SK-N-SH treated with all-trans-retinoic acid at 6 μM for 48 hours (cell line): ENCODE data around the gene KRTAP5-10.
"Not testable (repeated sequence)": the region's sequence is repeated elsewhere in the genome, so short reads cannot be mapped to it uniquely, and the experiment has no call there.

Experiments used
- ATAC-seq: fragments of 200-7000 bp; cut with Tn5 transposase; 3 replicates; pipeline ENCODE4 v1.9.1; 2020; ENCODE audit warnings: mild to moderate bottlenecking, moderate library complexity
- ARNTL ChIP-seq: fragments of 450-650 bp; formaldehyde crosslinking; IDR thresholded peaks from 2 replicates; pipeline ENCODE4 v1.5.0; 2020; ENCODE audit warnings: low read depth, mild to moderate bottlenecking, moderate library complexity, borderline replicate concordance
- BACH2 ChIP-seq: fragments of 250-450 bp; sonication (Bioruptor Pico); IDR thresholded peaks from 2 replicates; pipeline ENCODE4 v1.9.0; 2021; ENCODE audit warnings: mild to moderate bottlenecking, borderline replicate concordance
- CSDC2 ChIP-seq: fragments of 250-450 bp; sonication (Bioruptor Pico); IDR thresholded peaks from 2 replicates; pipeline ENCODE4 v1.5.0; 2020; ENCODE audit warnings: mild to moderate bottlenecking, moderate library complexity
- ESRRG ChIP-seq: fragments of 250-450 bp; sonication (Bioruptor Pico); IDR thresholded peaks from 2 replicates; pipeline ENCODE4 v1.6.1; 2021; ENCODE audit warnings: mild to moderate bottlenecking
- GLIS3 ChIP-seq: fragments of 250-450 bp; sonication (Bioruptor Pico); IDR thresholded peaks from 2 replicates; pipeline ENCODE4 v1.5.0; 2020; ENCODE audit warnings: mild to moderate bottlenecking, moderate library complexity
- ISL1 ChIP-seq: fragments of 250-450 bp; sonication (Bioruptor Pico); IDR thresholded peaks from 2 replicates; pipeline ENCODE4 v2.1.2; 2022; ENCODE audit warnings: mild to moderate bottlenecking, moderate library complexity
- OSR1 ChIP-seq: fragments of 250-450 bp; sonication (Bioruptor Pico); IDR thresholded peaks from 2 replicates; pipeline ENCODE4 v1.8.0; 2022; ENCODE audit warnings: moderate library complexity, mild to moderate bottlenecking, inconsistent platforms
- PPARA ChIP-seq: fragments of 250-450 bp; sonication (Bioruptor Pico); IDR thresholded peaks from 2 replicates; pipeline ENCODE4 v1.5.0; 2020; ENCODE audit warnings: mild to moderate bottlenecking, borderline replicate concordance
- RARB ChIP-seq: fragments of 250-450 bp; sonication (Bioruptor Pico); IDR thresholded peaks from 2 replicates; pipeline ENCODE4 v1.8.0; 2021; ENCODE audit warnings: mild to moderate bottlenecking, moderate library complexity
- SNAI2 ChIP-seq: fragments of 250-450 bp; sonication (Bioruptor Pico); IDR thresholded peaks from 2 replicates; pipeline ENCODE4 v1.5.0; 2020; ENCODE audit warnings: mild to moderate bottlenecking, moderate library complexity
- TCF4 ChIP-seq: fragments of 250-450 bp; sonication (Bioruptor Pico); IDR thresholded peaks from 2 replicates; pipeline ENCODE4 v1.8.0; 2021; ENCODE audit warnings: mild to moderate bottlenecking, moderate library complexity, borderline replicate concordance
- TOX ChIP-seq: fragments of 250-450 bp; sonication (Bioruptor Pico); IDR thresholded peaks from 2 replicates; pipeline ENCODE4 v1.8.0; 2021; ENCODE audit warnings: mild to moderate bottlenecking, moderate library complexity, borderline replicate concordance
- ZC3H10 ChIP-seq: fragments of 250-450 bp; sonication (Bioruptor Pico); IDR thresholded peaks from 2 replicates; pipeline ENCODE4 v1.5.1; 2021; ENCODE audit warnings: mild to moderate bottlenecking, moderate library complexity
- ZFP3 ChIP-seq: fragments of 250-450 bp; sonication (Bioruptor Pico); IDR thresholded peaks from 2 replicates; pipeline ENCODE4 v1.5.0; 2020; ENCODE audit warnings: mild to moderate bottlenecking, moderate library complexity
- ZFP30 ChIP-seq: fragments of 450-650 bp; formaldehyde crosslinking; IDR thresholded peaks from 2 replicates; pipeline ENCODE4 v1.5.0; 2022; ENCODE audit warnings: mild to moderate bottlenecking, moderate library complexity
- ZNF565 ChIP-seq: fragments of 450-650 bp; formaldehyde crosslinking; conservative IDR thresholded peaks from 2 replicates; pipeline ENCODE4 v1.5.0; 2020; ENCODE audit warnings: low read depth, mild to moderate bottlenecking, moderate library complexity
- ZNF70 ChIP-seq: fragments of 450-650 bp; formaldehyde crosslinking; IDR thresholded peaks from 2 replicates; pipeline ENCODE4 v1.5.0; 2020; ENCODE audit warnings: mild to moderate bottlenecking, moderate library complexity
- TF ChIP-seq, protein P1 (sequence below): fragments of 250-450 bp; sonication (Bioruptor Pico); IDR thresholded peaks from 2 replicates; pipeline ENCODE4 v1.8.0; 2021; ENCODE audit warnings: low read depth, mild to moderate bottlenecking, moderate library complexity, borderline replicate concordance
- TF ChIP-seq, protein P2 (sequence below): fragments of 250-450 bp; sonication (Bioruptor Pico); IDR thresholded peaks from 2 replicates; pipeline ENCODE4 v1.5.1; 2020; ENCODE audit warnings: low read depth, mild to moderate bottlenecking, moderate library complexity
- TF ChIP-seq, protein P3 (sequence below): fragments of 250-450 bp; sonication (Bioruptor Pico); IDR thresholded peaks from 2 replicates; pipeline ENCODE4 v1.5.0; 2020; ENCODE audit warnings: mild to moderate bottlenecking, moderate library complexity
- TF ChIP-seq, protein P4 (sequence below): fragments of 250-450 bp; sonication (Bioruptor Pico); IDR thresholded peaks from 2 replicates; pipeline ENCODE4 v1.8.0; 2020; ENCODE audit warnings: mild to moderate bottlenecking, moderate library complexity, borderline replicate concordance
- TF ChIP-seq, protein P5 (sequence below): fragments of 250-450 bp; sonication (Bioruptor Pico); IDR thresholded peaks from 2 replicates; pipeline ENCODE4 v1.5.1; 2021; ENCODE audit warnings: mild to moderate bottlenecking, moderate library complexity

KRTAP5-10 gene

DNA sequence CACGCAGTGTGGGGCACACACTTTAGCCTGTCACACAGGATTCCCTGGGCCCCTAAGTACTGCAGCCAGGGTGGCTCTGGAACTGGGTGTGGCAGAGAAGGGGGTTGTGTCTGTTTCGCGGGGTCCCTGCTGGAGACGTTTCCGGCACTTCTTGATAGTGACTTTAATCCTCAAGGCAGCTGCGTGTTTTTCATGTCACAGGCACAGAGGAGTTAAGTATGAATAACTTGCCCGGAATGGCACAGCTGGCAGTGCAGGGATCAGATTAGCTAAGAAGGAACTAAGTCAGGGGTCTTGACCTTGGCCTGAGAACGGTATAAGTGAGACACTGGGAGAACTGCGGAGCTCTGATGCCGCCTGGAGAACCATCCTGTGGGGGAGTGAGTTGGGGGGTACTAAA is 45.8 kb upstream of the KRTAP5-10 start:
- no peak for TF ChIP-seq ZC3H10 (CRISPR knock-in tag)
- TF ChIP-seq, protein P1, sequence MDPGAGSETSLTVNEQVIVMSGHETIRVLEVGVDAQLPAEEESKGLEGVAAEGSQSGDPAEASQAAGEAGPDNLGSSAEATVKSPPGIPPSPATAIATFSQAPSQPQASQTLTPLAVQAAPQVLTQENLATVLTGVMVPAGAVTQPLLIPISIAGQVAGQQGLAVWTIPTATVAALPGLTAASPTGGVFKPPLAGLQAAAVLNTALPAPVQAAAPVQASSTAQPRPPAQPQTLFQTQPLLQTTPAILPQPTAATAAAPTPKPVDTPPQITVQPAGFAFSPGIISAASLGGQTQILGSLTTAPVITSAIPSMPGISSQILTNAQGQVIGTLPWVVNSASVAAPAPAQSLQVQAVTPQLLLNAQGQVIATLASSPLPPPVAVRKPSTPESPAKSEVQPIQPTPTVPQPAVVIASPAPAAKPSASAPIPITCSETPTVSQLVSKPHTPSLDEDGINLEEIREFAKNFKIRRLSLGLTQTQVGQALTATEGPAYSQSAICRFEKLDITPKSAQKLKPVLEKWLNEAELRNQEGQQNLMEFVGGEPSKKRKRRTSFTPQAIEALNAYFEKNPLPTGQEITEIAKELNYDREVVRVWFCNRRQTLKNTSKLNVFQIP (CRISPR knock-in tag) = no peak
- no peak for ATAC-seq

DNA sequence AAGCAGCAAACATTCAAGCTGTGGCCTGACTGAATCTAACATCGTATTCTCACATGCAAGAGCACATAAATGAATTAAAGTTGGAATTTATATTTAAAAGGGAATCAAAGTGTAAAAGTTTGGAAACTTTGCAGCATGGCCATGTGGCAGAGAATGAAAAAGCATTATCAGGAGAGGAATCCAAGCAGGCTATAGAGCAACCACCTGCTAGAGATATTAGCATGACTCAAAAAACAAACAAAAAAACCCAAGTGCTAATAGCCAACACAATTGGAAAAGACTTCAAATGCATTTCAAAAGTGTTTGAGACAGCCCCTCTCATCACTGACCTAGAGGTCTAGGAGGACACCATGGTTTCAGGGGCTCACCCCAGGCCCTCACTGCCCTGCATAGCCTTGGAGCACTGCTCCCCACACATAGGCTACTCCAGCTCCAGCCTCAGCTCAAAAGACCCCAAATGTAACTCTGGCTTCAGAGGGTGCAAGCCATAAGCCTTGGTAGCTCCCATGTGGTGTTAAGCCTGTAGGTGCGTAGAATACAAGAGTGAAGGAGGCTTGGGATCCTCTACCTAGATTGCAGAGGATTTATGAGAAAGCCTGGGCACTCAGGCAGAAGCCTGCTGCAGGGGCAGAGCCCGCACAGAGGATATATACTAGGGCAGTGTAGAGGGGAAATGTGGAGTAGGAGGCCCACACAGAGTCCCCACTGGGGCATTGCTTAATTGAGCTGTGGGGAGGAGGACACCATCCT is 40.0 kb upstream of the KRTAP5-10 start:
- no peak for ATAC-seq
- TF ChIP-seq PPARA (no peak), RARB (no peak), OSR1 (CRISPR knock-in tag) (no peak), ARNTL (CRISPR knock-in tag) (no peak), ZFP3 (CRISPR knock-in tag) (no peak), GLIS3 (CRISPR knock-in tag) (no peak), ZNF565 (CRISPR knock-in tag) (no peak), ZNF70 (CRISPR knock-in tag) (no peak), TOX (CRISPR knock-in tag) (no peak), ESRRG (no peak), CSDC2 (no peak), BACH2 (CRISPR knock-in tag) (no peak), TCF4 (no peak), ZC3H10 (CRISPR knock-in tag) (no peak), ZFP30 (no peak), SNAI2 (no peak), ISL1 (CRISPR knock-in tag) (no peak)
- TF ChIP-seq, protein P2, sequence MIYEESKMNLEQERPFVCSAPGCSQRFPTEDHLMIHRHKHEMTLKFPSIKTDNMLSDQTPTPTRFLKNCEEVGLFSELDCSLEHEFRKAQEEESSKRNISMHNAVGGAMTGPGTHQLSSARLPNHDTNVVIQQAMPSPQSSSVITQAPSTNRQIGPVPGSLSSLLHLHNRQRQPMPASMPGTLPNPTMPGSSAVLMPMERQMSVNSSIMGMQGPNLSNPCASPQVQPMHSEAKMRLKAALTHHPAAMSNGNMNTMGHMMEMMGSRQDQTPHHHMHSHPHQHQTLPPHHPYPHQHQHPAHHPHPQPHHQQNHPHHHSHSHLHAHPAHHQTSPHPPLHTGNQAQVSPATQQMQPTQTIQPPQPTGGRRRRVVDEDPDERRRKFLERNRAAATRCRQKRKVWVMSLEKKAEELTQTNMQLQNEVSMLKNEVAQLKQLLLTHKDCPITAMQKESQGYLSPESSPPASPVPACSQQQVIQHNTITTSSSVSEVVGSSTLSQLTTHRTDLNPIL (CRISPR knock-in tag) = no peak
- TF ChIP-seq, protein P3, sequence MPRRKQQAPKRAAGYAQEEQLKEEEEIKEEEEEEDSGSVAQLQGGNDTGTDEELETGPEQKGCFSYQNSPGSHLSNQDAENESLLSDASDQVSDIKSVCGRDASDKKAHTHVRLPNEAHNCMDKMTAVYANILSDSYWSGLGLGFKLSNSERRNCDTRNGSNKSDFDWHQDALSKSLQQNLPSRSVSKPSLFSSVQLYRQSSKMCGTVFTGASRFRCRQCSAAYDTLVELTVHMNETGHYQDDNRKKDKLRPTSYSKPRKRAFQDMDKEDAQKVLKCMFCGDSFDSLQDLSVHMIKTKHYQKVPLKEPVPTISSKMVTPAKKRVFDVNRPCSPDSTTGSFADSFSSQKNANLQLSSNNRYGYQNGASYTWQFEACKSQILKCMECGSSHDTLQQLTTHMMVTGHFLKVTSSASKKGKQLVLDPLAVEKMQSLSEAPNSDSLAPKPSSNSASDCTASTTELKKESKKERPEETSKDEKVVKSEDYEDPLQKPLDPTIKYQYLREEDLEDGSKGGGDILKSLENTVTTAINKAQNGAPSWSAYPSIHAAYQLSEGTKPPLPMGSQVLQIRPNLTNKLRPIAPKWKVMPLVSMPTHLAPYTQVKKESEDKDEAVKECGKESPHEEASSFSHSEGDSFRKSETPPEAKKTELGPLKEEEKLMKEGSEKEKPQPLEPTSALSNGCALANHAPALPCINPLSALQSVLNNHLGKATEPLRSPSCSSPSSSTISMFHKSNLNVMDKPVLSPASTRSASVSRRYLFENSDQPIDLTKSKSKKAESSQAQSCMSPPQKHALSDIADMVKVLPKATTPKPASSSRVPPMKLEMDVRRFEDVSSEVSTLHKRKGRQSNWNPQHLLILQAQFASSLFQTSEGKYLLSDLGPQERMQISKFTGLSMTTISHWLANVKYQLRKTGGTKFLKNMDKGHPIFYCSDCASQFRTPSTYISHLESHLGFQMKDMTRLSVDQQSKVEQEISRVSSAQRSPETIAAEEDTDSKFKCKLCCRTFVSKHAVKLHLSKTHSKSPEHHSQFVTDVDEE (CRISPR knock-in tag) = no peak
- TF ChIP-seq, protein P4, sequence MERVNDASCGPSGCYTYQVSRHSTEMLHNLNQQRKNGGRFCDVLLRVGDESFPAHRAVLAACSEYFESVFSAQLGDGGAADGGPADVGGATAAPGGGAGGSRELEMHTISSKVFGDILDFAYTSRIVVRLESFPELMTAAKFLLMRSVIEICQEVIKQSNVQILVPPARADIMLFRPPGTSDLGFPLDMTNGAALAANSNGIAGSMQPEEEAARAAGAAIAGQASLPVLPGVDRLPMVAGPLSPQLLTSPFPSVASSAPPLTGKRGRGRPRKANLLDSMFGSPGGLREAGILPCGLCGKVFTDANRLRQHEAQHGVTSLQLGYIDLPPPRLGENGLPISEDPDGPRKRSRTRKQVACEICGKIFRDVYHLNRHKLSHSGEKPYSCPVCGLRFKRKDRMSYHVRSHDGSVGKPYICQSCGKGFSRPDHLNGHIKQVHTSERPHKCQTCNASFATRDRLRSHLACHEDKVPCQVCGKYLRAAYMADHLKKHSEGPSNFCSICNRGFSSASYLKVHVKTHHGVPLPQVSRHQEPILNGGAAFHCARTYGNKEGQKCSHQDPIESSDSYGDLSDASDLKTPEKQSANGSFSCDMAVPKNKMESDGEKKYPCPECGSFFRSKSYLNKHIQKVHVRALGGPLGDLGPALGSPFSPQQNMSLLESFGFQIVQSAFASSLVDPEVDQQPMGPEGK (CRISPR knock-in tag) = no peak

DNA sequence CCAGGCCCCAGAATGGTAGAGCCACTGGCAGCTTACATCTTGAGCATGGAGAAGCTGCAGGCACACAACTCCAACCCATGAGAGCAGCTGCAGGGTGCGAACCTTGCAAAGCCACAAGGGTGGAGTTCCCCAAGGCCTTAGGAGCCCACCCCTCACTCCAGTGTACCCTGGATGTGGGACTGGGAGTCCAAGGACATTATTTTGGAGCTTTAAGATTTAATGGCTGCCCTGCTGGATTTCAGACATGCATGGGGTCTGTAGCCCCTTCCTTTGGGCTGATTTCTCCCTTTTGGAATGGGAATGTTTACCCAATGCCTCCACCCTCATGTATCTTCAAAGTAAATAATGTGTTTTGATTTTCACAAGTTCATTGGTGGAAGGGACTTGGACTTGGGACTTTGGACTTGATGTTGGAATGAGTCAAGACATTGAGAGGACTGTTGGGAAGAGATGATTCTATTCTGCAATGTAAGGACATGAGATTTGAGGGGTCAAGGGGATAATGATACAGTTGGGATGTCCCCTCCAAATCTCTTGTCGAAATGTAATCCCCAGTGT is 39.3 kb upstream of the KRTAP5-10 start:
- TF ChIP-seq SNAI2 = no peak
- TF ChIP-seq, protein P2 (CRISPR knock-in tag) = no peak
- no peak for TF ChIP-seq GLIS3 (CRISPR knock-in tag)
- no peak for TF ChIP-seq ZNF70 (CRISPR knock-in tag)
- no peak for TF ChIP-seq RARB
- no peak for TF ChIP-seq ESRRG
- TF ChIP-seq OSR1 (CRISPR knock-in tag) = no peak
- TF ChIP-seq ZFP30 = no peak
- no peak for TF ChIP-seq TCF4
- TF ChIP-seq ISL1 (CRISPR knock-in tag) = no peak
- TF ChIP-seq ARNTL (CRISPR knock-in tag) = no peak
- no peak for TF ChIP-seq ZNF565 (CRISPR knock-in tag)
- TF ChIP-seq CSDC2 = no peak
- TF ChIP-seq, protein P5, sequence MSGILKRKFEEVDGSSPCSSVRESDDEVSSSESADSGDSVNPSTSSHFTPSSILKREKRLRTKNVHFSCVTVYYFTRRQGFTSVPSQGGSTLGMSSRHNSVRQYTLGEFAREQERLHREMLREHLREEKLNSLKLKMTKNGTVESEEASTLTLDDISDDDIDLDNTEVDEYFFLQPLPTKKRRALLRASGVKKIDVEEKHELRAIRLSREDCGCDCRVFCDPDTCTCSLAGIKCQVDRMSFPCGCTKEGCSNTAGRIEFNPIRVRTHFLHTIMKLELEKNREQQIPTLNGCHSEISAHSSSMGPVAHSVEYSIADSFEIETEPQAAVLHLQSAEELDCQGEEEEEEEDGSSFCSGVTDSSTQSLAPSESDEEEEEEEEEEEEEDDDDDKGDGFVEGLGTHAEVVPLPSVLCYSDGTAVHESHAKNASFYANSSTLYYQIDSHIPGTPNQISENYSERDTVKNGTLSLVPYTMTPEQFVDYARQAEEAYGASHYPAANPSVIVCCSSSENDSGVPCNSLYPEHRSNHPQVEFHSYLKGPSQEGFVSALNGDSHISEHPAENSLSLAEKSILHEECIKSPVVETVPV (CRISPR knock-in tag) = no peak
- TF ChIP-seq ZC3H10 (CRISPR knock-in tag) = no peak
- no peak for TF ChIP-seq TOX (CRISPR knock-in tag)
- TF ChIP-seq, all 23 proteins: peak for 0
- ATAC-seq = no peak

DNA sequence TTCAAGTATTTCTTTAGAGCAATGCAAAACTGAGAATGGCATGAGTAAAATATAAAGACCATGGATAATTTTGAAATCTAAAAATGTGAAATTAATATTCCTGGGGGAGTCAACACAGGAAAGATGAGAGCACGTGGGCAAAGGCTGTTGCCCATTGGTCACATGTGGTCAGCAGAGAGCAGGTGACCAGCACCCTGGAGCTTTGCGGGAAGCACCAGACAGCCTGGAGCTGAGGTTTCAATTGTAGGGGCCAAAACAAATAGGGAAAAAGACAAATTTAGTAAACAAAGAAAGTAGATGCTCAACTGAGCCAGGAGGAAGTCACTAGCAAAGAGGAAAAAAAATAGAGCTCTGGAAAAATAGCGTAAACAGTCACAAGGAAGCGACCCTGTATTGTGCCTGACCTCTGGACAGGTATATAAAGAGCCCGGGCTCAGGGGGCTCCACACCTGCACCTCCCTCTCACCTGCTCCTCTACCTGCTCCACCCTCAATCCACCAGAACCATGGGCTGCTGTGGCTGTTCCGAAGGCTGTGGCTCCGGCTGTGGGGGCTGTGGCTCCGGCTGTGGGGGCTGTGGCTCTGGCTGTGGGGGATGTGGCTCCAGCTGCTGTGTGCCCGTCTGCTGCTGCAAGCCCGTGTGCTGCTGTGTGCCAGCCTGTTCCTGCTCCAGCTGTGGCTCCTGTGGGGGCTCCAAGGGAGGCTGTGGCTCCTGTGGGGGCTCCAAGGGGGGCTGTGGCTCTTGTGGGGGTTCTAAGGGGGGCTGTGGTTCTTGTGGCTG is 38.4 kb upstream of the KRTAP5-10 start, which contains the start of gene KRTAP5-7:
Gene KRTAP5-7, plus strand, starts transcription at position 472 of the 780 bp plus-strand sequence. Its CDS starts 34 bp downstream, at position 506.
- ATAC-seq = not testable (repeated sequence)
